ENCODE results near the gene KLHL35. TPM values are rescaled to one million over a fixed set of nuclear protein-coding genes. Genes with fewer than 3 reads are reported as not detected.
A peak's percentile ranks its signal among the peaks of the same experiment; 100 is the strongest.

KLHL35 gene
- total and polyA plus RNA-seq, 2 experiments from 2014 or later: 0.10 to 0.28 TPM

DNA sequence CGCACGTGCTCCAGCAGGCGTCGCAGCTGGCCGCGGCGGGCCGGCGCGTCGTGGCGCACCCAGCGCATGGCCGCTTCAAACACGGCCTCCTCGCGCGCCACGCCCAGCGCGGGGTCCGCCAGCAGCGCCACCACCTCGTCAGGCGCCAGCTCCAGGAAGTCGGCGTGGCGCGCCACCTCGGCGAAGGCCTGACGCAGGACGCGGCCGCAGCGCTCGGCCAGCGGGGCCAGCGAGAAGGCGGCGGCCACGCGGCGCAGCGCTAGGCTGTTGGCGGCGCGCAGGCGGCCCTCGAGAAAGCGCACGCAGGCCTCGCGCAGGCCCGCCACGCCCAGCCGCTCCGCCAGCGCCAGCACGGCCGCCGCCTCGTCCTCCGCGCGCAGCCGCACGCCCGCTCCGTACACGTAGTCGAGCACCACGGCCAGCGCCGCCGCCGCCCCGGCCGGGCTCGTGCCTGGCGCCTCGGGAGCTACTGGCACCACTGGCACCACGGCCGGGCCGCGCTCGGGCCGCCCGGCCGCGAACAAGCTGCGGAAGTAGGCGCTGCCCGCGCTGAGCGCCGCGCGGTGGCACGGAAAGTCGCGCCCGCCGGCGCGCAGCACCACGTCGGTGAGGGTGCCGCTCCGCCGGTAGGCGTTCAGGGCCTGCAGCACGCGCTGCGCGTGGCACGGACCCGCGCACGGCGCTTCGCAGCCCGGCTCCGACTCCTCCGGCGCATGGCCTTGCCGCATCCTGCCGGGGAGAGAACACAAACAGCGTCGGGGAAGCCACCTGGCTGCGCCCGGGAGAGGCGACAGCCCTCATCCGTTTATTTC lies 2.9 kb downstream of the KLHL35 start:
- Mint-ChIP-seq H3K36me3 (ENCODE audit: low read depth) (peaks cover 20% of the 10 kb centered on the region), H3K27me3 (ENCODE audit: insufficient read depth, low read depth, poor library complexity) (peaks cover 67% of the 10 kb centered on the region), H3K4me3 (peak overlapping the region; percentile 67), H3K27ac (no peak overlapping the region), H3K9me3 (peaks cover 21% of the 10 kb centered on the region), H3K4me1 (peaks cover 26% of the 10 kb centered on the region)
- Histone ChIP-seq H3K27ac (ENCODE audit: low read depth) (no peak overlapping the region), H3K9me2 (ENCODE audit: insufficient read depth) (no peaks in the 10 kb centered on the region), H3F3A (replicated peaks; ENCODE audit: low read depth) (peaks cover 6% of the 10 kb centered on the region; the same call in 1 of the 2 replicates), H3K36me3 (ENCODE audit: insufficient read depth) (no peaks in the 10 kb centered on the region), H3K27me3 (ENCODE audit: insufficient read depth) (peaks cover 66% of the 10 kb centered on the region), H3K4me3 (peak overlapping the region; percentile 52), H3K4me1 (ENCODE audit: insufficient read depth) (peaks cover 10% of the 10 kb centered on the region), H2AFZ (peak overlapping the region; percentile 92), H4K20me1 (replicated peaks; ENCODE audit: insufficient read depth) (no peaks in the 10 kb centered on the region; the same call in 1 of the 2 replicates), H3K79me2 (replicated peaks; ENCODE audit: insufficient read depth) (no peaks in the 10 kb centered on the region), H3K4me2 (peak overlapping the region; percentile 75)
- ATAC-seq: peak; percentile 24
- DNase-seq (ENCODE audit: low spot score): peak; percentile 74
- TF ChIP-seq POLR2AphosphoS5 (IDR thresholded peaks at IDR 0.05; ENCODE audit: low read depth) (no peak), CREB1 (CRISPR knock-in tag; IDR thresholded peaks at IDR 0.05; ENCODE audit: low read depth) (peak; percentile 66; the same call in 1 of the 2 replicates), EZH2phosphoT487 (IDR thresholded peaks at IDR 0.05; ENCODE audit: unreplicated experiment) (peak; percentile 50), JUNB (IDR thresholded peaks at IDR 0.05; ENCODE audit: unreplicated experiment) (no peak), NANOG (IDR thresholded peaks at IDR 0.05; ENCODE audit: borderline replicate concordance) (no peak)
- TF ChIP-seq, protein P1, sequence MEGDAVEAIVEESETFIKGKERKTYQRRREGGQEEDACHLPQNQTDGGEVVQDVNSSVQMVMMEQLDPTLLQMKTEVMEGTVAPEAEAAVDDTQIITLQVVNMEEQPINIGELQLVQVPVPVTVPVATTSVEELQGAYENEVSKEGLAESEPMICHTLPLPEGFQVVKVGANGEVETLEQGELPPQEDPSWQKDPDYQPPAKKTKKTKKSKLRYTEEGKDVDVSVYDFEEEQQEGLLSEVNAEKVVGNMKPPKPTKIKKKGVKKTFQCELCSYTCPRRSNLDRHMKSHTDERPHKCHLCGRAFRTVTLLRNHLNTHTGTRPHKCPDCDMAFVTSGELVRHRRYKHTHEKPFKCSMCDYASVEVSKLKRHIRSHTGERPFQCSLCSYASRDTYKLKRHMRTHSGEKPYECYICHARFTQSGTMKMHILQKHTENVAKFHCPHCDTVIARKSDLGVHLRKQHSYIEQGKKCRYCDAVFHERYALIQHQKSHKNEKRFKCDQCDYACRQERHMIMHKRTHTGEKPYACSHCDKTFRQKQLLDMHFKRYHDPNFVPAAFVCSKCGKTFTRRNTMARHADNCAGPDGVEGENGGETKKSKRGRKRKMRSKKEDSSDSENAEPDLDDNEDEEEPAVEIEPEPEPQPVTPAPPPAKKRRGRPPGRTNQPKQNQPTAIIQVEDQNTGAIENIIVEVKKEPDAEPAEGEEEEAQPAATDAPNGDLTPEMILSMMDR (conservative IDR thresholded peaks at IDR 0.05; ENCODE audit: low read depth in 2 of 2): 0 out of 4 replicates have a peak, but pooled peaks of 1 of the 2 experiments have one; percentile 10
- TF ChIP-seq, protein P2, sequence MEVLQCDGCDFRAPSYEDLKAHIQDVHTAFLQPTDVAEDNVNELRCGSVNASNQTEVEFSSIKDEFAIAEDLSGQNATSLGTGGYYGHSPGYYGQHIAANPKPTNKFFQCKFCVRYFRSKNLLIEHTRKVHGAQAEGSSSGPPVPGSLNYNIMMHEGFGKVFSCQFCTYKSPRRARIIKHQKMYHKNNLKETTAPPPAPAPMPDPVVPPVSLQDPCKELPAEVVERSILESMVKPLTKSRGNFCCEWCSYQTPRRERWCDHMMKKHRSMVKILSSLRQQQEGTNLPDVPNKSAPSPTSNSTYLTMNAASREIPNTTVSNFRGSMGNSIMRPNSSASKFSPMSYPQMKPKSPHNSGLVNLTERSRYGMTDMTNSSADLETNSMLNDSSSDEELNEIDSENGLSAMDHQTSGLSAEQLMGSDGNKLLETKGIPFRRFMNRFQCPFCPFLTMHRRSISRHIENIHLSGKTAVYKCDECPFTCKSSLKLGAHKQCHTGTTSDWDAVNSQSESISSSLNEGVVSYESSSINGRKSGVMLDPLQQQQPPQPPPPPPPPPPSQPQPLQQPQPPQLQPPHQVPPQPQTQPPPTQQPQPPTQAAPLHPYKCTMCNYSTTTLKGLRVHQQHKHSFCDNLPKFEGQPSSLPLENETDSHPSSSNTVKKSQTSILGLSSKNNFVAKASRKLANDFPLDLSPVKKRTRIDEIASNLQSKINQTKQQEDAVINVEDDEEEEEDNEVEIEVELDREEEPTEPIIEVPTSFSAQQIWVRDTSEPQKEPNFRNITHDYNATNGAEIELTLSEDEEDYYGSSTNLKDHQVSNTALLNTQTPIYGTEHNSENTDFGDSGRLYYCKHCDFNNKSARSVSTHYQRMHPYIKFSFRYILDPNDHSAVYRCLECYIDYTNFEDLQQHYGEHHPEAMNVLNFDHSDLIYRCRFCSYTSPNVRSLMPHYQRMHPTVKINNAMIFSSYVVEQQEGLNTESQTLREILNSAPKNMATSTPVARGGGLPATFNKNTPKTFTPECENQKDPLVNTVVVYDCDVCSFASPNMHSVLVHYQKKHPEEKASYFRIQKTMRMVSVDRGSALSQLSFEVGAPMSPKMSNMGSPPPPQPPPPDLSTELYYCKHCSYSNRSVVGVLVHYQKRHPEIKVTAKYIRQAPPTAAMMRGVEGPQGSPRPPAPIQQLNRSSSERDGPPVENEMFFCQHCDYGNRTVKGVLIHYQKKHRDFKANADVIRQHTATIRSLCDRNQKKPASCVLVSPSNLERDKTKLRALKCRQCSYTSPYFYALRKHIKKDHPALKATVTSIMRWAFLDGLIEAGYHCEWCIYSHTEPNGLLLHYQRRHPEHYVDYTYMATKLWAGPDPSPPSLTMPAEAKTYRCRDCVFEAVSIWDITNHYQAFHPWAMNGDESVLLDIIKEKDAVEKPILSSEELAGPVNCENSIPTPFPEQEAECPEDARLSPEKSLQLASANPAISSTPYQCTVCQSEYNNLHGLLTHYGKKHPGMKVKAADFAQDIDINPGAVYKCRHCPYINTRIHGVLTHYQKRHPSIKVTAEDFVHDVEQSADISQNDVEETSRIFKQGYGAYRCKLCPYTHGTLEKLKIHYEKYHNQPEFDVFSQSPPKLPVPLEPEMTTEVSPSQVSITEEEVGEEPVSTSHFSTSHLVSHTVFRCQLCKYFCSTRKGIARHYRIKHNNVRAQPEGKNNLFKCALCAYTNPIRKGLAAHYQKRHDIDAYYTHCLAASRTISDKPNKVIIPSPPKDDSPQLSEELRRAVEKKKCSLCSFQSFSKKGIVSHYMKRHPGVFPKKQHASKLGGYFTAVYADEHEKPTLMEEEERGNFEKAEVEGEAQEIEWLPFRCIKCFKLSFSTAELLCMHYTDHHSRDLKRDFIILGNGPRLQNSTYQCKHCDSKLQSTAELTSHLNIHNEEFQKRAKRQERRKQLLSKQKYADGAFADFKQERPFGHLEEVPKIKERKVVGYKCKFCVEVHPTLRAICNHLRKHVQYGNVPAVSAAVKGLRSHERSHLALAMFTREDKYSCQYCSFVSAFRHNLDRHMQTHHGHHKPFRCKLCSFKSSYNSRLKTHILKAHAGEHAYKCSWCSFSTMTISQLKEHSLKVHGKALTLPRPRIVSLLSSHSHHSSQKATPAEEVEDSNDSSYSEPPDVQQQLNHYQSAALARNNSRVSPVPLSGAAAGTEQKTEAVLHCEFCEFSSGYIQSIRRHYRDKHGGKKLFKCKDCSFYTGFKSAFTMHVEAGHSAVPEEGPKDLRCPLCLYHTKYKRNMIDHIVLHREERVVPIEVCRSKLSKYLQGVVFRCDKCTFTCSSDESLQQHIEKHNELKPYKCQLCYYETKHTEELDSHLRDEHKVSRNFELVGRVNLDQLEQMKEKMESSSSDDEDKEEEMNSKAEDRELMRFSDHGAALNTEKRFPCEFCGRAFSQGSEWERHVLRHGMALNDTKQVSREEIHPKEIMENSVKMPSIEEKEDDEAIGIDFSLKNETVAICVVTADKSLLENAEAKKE (CRISPR knock-in tag; IDR thresholded peaks at IDR 0.05): no peak
- TF ChIP-seq, protein P3, sequence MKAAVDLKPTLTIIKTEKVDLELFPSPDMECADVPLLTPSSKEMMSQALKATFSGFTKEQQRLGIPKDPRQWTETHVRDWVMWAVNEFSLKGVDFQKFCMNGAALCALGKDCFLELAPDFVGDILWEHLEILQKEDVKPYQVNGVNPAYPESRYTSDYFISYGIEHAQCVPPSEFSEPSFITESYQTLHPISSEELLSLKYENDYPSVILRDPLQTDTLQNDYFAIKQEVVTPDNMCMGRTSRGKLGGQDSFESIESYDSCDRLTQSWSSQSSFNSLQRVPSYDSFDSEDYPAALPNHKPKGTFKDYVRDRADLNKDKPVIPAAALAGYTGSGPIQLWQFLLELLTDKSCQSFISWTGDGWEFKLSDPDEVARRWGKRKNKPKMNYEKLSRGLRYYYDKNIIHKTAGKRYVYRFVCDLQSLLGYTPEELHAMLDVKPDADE (IDR thresholded peaks at IDR 0.05): no peak
- TF ChIP-seq, protein P4, sequence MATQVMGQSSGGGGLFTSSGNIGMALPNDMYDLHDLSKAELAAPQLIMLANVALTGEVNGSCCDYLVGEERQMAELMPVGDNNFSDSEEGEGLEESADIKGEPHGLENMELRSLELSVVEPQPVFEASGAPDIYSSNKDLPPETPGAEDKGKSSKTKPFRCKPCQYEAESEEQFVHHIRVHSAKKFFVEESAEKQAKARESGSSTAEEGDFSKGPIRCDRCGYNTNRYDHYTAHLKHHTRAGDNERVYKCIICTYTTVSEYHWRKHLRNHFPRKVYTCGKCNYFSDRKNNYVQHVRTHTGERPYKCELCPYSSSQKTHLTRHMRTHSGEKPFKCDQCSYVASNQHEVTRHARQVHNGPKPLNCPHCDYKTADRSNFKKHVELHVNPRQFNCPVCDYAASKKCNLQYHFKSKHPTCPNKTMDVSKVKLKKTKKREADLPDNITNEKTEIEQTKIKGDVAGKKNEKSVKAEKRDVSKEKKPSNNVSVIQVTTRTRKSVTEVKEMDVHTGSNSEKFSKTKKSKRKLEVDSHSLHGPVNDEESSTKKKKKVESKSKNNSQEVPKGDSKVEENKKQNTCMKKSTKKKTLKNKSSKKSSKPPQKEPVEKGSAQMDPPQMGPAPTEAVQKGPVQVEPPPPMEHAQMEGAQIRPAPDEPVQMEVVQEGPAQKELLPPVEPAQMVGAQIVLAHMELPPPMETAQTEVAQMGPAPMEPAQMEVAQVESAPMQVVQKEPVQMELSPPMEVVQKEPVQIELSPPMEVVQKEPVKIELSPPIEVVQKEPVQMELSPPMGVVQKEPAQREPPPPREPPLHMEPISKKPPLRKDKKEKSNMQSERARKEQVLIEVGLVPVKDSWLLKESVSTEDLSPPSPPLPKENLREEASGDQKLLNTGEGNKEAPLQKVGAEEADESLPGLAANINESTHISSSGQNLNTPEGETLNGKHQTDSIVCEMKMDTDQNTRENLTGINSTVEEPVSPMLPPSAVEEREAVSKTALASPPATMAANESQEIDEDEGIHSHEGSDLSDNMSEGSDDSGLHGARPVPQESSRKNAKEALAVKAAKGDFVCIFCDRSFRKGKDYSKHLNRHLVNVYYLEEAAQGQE (IDR thresholded peaks at IDR 0.05; ENCODE audit: unreplicated experiment): peak; percentile 48

Measured in GM23338 (cell line).